Adipocyte (in vitro differentiated cells): ENCODE data around the gene CDYL.

Experiments
- DNase-seq: peaks from one replicate; pipeline ENCODE4 v3.0.0-alpha.2; 2015; ENCODE audit warnings: low read depth
- H3K27me3 ChIP-seq: replicated peaks from 2 replicates; pipeline ENCODE4 v1.7.0; 2013; ENCODE audit warnings: mild to moderate bottlenecking, low read length, moderate library complexity; ENCODE audit not compliant: control insufficient read depth, insufficient read depth
- H3K36me3 ChIP-seq: 2 replicates; pipeline ENCODE4 v1.7.0; 2013; ENCODE audit warnings: low read length, mild to moderate bottlenecking, moderate library complexity; ENCODE audit not compliant: control insufficient read depth, insufficient read depth, severe bottlenecking
- H3K4me1 ChIP-seq: 2 replicates; pipeline ENCODE4 v1.7.0; 2013; ENCODE audit warnings: mild to moderate bottlenecking, low read length, moderate library complexity; ENCODE audit not compliant: control insufficient read depth, insufficient read depth
- H3K4me3 ChIP-seq: 2 replicates; pipeline ENCODE4 v1.7.0; 2013; ENCODE audit warnings: mild to moderate bottlenecking, low read length, moderate library complexity
- H3K9ac ChIP-seq: 2 replicates; pipeline ENCODE4 v1.7.0; 2013; ENCODE audit warnings: mild to moderate bottlenecking, low read length, moderate library complexity
- H3K9me3 ChIP-seq: 2 replicates; pipeline ENCODE4 v1.7.0; 2013; ENCODE audit warnings: mild to moderate bottlenecking, low read length, moderate library complexity; ENCODE audit not compliant: control insufficient read depth

The CDYL gene

GRCh38 chr6:4941782-4942672 is 165.8 kb downstream of the CDYL start:
- Histone ChIP-seq H3K27me3 (no peaks in the 10 kb centered on the region), H3K9ac (peak overlapping the region; percentile 60), H3K36me3 (peaks cover 16% of the 10 kb centered on the region), H3K4me3 (peak overlapping the region; percentile 36), H3K4me1 (peaks cover 31% of the 10 kb centered on the region), H3K9me3 (no peaks in the 10 kb centered on the region)
- peak; percentile 90 for DNase-seq

- H3K9ac ChIP-seq, result peak overlapping the region; percentile 60
- H3K4me1 ChIP-seq, result peaks cover 31% of the 10 kb centered on the region
- H3K27me3 ChIP-seq, result no peaks in the 10 kb centered on the region
- peak overlapping the region; percentile 36 for H3K4me3 ChIP-seq
- H3K36me3 ChIP-seq, result peaks cover 16% of the 10 kb centered on the region
- DNase-seq, result no peak
- no peaks in the 10 kb centered on the region for H3K9me3 ChIP-seq
Observed at GRCh38 chr6:4942673-4943009, 166.4 kb downstream of the CDYL start.

DNA sequence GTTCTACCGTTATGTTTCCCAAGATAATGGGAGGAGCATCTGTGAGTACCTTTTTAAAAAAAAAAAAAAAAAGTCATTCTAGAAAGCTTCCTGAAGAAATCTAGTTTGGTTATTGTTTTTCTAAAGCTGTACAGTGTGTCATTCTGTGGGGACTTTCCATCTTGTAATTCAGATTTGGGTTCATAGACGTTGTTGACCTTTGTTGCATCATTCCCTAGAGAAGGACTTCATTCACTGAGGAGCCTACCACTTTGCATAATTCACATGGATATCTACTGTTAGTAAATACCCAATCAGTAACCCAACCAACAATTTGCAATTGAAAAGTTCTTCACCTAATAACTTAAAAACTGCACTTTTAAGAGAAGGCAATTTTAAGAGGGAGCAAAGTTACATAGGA is 167.5 kb downstream of the CDYL start:
- no peak overlapping the region for H3K4me3 ChIP-seq
- DNase-seq, result peak; percentile 27
- peaks cover 31% of the 10 kb centered on the region for H3K4me1 ChIP-seq
- no peaks in the 10 kb centered on the region for H3K9me3 ChIP-seq
- no peaks in the 10 kb centered on the region for H3K27me3 ChIP-seq
- H3K36me3 ChIP-seq, result peaks cover 19% of the 10 kb centered on the region
- no peak overlapping the region for H3K9ac ChIP-seq

DNA sequence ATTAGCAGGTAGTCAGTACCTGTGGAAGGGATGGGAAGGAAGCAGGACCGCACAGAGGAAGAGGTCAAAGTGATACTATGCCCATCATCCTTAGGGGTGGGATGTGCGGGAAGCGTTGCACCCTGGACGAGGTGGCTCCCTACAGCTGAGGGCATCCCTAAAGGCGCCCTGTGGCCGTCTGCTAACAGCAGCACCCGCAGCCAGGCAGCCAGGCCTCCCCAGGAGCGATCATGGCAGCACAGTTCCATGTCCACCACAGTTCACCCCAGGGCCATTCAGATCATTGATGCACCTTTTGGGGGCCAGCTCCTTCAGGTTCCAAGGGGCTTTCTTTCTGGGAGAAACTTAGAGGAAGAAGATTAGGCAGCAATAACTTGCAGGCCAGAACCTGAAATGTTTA is 168.1 kb downstream of the CDYL start:
- Histone ChIP-seq H3K4me3 (no peak overlapping the region), H3K9ac (no peak overlapping the region), H3K27me3 (no peaks in the 10 kb centered on the region), H3K9me3 (no peaks in the 10 kb centered on the region), H3K36me3 (peaks cover 23% of the 10 kb centered on the region), H3K4me1 (peaks cover 31% of the 10 kb centered on the region)
- DNase-seq, result no peak

DNA sequence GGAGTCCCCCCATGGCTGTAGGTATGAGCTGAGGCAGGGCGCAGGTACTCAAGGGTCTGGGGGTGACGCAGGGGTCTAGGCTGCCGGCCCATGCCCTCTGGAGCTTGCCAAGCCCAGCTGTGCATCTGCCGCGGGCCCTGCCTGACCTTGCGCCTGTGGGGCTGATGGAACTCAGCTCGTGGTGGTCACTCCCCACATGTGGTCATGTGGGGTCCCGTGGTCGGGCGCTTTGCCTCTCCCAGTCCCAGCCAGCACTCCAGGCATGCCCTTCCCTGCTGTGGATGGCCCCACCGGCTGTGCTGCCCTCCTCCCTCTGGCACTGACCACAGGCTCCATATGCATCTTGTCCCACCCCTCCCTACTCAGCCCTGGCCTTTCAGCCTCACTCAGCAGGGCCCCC is 170.3 kb downstream of the CDYL start:
- DNase-seq, result no peak
- Histone ChIP-seq H3K4me1 (peaks cover 28% of the 10 kb centered on the region), H3K9me3 (no peaks in the 10 kb centered on the region)

DNA sequence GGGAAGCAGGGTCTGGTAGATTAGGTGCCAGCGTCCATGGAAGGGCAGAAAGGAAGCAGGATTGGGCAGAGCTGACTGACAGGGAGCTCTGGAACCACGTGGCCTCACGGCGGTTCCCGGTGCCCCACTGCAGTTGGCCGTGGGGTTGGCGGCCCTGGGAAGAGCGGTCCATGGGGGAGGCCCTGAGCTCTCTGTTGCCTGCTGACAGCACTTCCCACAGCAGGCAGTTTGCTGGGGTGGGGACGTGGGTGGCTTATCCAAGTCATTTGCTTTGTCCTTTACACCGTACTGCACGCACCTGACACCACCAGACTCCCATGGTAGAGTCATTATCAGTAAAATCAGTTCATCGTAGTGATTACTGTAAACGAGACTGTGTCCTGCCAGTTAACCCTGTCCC is 171.5 kb downstream of the CDYL start:
- H3K36me3 ChIP-seq, result peaks cover 34% of the 10 kb centered on the region
- DNase-seq, result no peak

More for the DNA sequence above, 170.3 kb downstream of the CDYL start:
- H3K27me3 ChIP-seq, result no peaks in the 10 kb centered on the region
- no peak overlapping the region for H3K9ac ChIP-seq
- peaks cover 28% of the 10 kb centered on the region for H3K36me3 ChIP-seq
- H3K4me3 ChIP-seq, result no peak overlapping the region

DNA sequence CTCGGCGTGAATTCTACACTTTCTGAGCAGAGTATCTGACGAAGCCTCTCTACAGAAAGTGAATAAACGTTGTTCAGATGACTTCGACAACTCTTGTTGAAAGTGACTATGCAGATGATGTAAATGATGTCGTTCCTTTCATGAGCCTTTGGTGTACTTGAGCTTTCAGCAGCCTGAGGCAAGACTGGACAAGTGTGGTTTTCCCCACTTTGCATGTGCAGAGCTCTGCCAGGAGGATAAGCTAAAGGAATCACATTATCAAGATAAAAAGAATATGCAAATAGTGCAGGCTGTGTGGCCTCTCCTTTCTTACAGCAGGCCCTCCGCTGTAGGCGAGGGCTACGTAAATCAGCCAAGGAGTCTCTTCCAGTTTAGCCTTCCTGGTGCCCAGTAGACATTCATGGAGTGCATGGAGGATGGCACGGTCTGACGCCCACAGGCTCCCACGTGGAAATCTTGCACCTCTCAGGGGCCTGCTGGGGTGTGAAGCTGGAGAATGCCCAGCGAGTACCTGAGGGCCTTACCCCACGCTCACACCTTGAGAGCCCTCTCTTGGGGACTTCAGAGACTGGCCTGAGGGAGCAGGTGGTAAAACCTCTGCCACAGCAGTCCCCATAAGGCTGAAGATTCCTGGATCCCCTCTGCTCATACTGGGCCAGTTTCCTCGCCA is 172.7 kb downstream of the CDYL start:
- H3K9ac ChIP-seq, result no peak overlapping the region
- peaks cover 4% of the 10 kb centered on the region for H3K4me1 ChIP-seq
- H3K9me3 ChIP-seq, result no peaks in the 10 kb centered on the region
- DNase-seq, result no peak
- peaks cover 39% of the 10 kb centered on the region for H3K36me3 ChIP-seq
- no peak overlapping the region for H3K4me3 ChIP-seq
- no peaks in the 10 kb centered on the region for H3K27me3 ChIP-seq

More for the DNA sequence above, 171.5 kb downstream of the CDYL start:
- Histone ChIP-seq H3K9ac (no peak overlapping the region), H3K4me1 (peaks cover 16% of the 10 kb centered on the region), H3K27me3 (no peaks in the 10 kb centered on the region), H3K9me3 (no peaks in the 10 kb centered on the region), H3K4me3 (no peak overlapping the region)

GRCh38 chr6:4950076-4950475 is 173.9 kb downstream of the CDYL start:
- Histone ChIP-seq H3K9me3 (no peaks in the 10 kb centered on the region), H3K4me3 (no peak overlapping the region), H3K36me3 (peaks cover 39% of the 10 kb centered on the region), H3K9ac (no peak overlapping the region), H3K27me3 (no peaks in the 10 kb centered on the region), H3K4me1 (no peaks in the 10 kb centered on the region)
- no peak for DNase-seq

GRCh38 chr6:4950836-4951533 is 174.8 kb downstream of the CDYL start:
- H3K27me3 ChIP-seq, result no peaks in the 10 kb centered on the region
- DNase-seq, result no peak
- peaks cover 31% of the 10 kb centered on the region for H3K36me3 ChIP-seq
- H3K4me1 ChIP-seq, result peaks cover under 1% of the 10 kb centered on the region
- no peaks in the 10 kb centered on the region for H3K9me3 ChIP-seq
- no peak overlapping the region for H3K4me3 ChIP-seq
- no peak overlapping the region for H3K9ac ChIP-seq

- H3K36me3 ChIP-seq, result peaks cover 27% of the 10 kb centered on the region
Observed at GRCh38 chr6:4953440-4953839, 177.2 kb downstream of the CDYL start.

GRCh38 chr6:4956625-4957024 is 180.4 kb downstream of the CDYL start:
- no peaks in the 10 kb centered on the region for H3K27me3 ChIP-seq

More at GRCh38 chr6:4953440-4953839, 177.2 kb downstream of the CDYL start:
- H3K4me3 ChIP-seq, result no peak overlapping the region
- H3K9me3 ChIP-seq, result no peaks in the 10 kb centered on the region
- H3K27me3 ChIP-seq, result no peaks in the 10 kb centered on the region
- no peak overlapping the region for H3K9ac ChIP-seq
- peaks cover 12% of the 10 kb centered on the region for H3K4me1 ChIP-seq
- no peak for DNase-seq

More at GRCh38 chr6:4956625-4957024, 180.4 kb downstream of the CDYL start:
- Histone ChIP-seq H3K9ac (no peak overlapping the region), H3K4me3 (no peak overlapping the region), H3K9me3 (no peaks in the 10 kb centered on the region), H3K4me1 (peaks cover 12% of the 10 kb centered on the region), H3K36me3 (peaks cover 15% of the 10 kb centered on the region)
- no peak for DNase-seq
